Heart left ventricle (tissue), 16 donors: Measurements from ENCODE around the gene DCAF5. TPM values are rescaled to one million over a fixed set of nuclear protein-coding genes. Genes with fewer than 3 reads are reported as not detected.

Experiments
- ATAC-seq, 4 donors: fragments of 200-7000 bp; cut with Tn5 transposase; one replicate each; pipeline ENCODE4 v1.9.1; 2020 to 2022; ENCODE audit warnings: moderate library complexity in 4 of 4, mild to moderate bottlenecking in 3 of 4, moderate number of reproducible peaks in 1 of 4
- DNase-seq, 5 donors: peaks; one replicate each; pipeline ENCODE4 v3.0.0-alpha.2; 2020
- H3K27ac ChIP-seq, 12 donors: fragments of 200-600 bp; sonication (generic) in 4 of 12; one replicate each; pipeline versions ENCODE4 v1.5.0 to v1.8.0; 2016 to 2022; ENCODE audit warnings: mild to moderate bottlenecking in 2 of 12
- H3K27me3 ChIP-seq, 9 donors: fragments of 200-600 bp; sonication (generic) in 2 of 9; one replicate each; pipeline versions ENCODE4 v1.5.1 to v1.8.0; 2016 to 2022; ENCODE audit warnings: mild to moderate bottlenecking in 3 of 9
- H3K36me3 ChIP-seq, 9 donors: fragments of 200-600 bp; sonication (generic) in 2 of 9; one replicate each; pipeline versions ENCODE4 v1.5.0 to v1.8.0; 2018 to 2022; ENCODE audit warnings: mild to moderate bottlenecking in 2 of 9
- H3K4me1 ChIP-seq, 12 donors: fragments of 200-600 bp; sonication (generic) in 4 of 12; one replicate each; pipeline versions ENCODE4 v1.5.0 to v1.8.0; 2016 to 2022; ENCODE audit warnings: mild to moderate bottlenecking in 3 of 12
- H3K4me3 ChIP-seq, 12 donors: fragments of 200-600 bp; sonication (generic) in 4 of 12; one replicate each; pipeline versions ENCODE4 v1.5.0 to v1.8.0; 2017 to 2022; ENCODE audit warnings: mild to moderate bottlenecking in 9 of 12, moderate library complexity in 4 of 12
- H3K9me3 ChIP-seq, 12 donors: fragments of 200-600 bp; sonication (generic) in 4 of 12; one replicate each; pipeline versions ENCODE4 v1.5.0 to v1.8.0; 2016 to 2022; ENCODE audit warnings: mild to moderate bottlenecking in 1 of 12
- POLR2A ChIP-seq, 2 donors: fragments of 450-650 bp; IDR thresholded peaks; one replicate each; pipeline ENCODE4 v1.6.1; 2017; ENCODE audit warnings: antibody characterized with exemption in 2 of 2, mild to moderate bottlenecking in 2 of 2, moderate library complexity in 2 of 2
- WGBS, 4 donors: extraction: QIAGEN DNeasy Blood & Tissue Kit in 2 of 4; methylation state at CpG; one replicate each; pipeline versions ENCODE4 v1.1.5 to v1.1.7; 2013 to 2018; 5-methylcytosine and 5-hydroxymethylcytosine counted together
- intact Hi-C, 10 donors: fragments of 100-400 bp; cut with DNase I; formaldehyde crosslinking; loops; one replicate each; pipeline versions ENCODE4 v1.11.1 to v1.14.2; 2022
- polyA plus RNA-seq, 2 donors: library from polyadenylated mRNA; stranded (reverse); fragments of 200-250 nt; gene quantifications; one replicate each; pipeline ENCODE4 v1.2.3, GENCODE V29; 2013
- total RNA-seq, 9 donors: library from RNA; depleted of rRNA in 2 of 9; stranded (reverse); fragments of >200 nt in 2 of 9; fragmentation: NEBNext Ultra II Directional in 3 of 9; extraction: Animal tissue kit (Norgen Biotek cat#: 25700) in 3 of 9; gene quantifications; one replicate each; pipeline versions ENCODE4 v1.1.0 to v1.2.4, GENCODE V29; 2016 to 2023
- TF ChIP-seq, protein P1 (sequence below), 12 donors: fragments of 200-600 bp; sonication (generic) in 4 of 12; IDR thresholded peaks; one replicate each; pipeline versions ENCODE4 v1.5.0 to v1.8.0; 2018 to 2022; ENCODE audit warnings: antibody characterized with exemption in 12 of 12, mild to moderate bottlenecking in 5 of 12
- donor health status: ischemic (EF 13 %, LVEDD 7.1; RV severe dilation, severe dysfunction).
- donor health status: healthy with polysubstance abuse.
- donor health status: DM: no; HTN: yes; CAD: no.
- donor health status: DM: no; HTN: no; CAD: no.
- donor health status: ischemic (EF 25% LVEDD 6.9; RV normal size, moderate dysfunction).
- donor health status: ischemic (EF 25% LVEDD 5.7; RV mildly dilated, moderate dysfunction).
- donor health status: healthy.
- donor health status: DM: yes; HTN: yes; CAD: no.
- donor health status: ischemic (EF 35%, LVEDD 5.7; RV mildly dilated, moderate dysfunction).
- donor health status: nonischemic (EF 11% LVEDD 7.7; RV severe dilation, severe dysfunction).
- donor health status: DM: yes; HTN: yes; CAD: no.
- donor health status: PGD.
- donor health status: ischemic (EF 29% LVEDD 5.4; RV normal size, mild dysfunction).
- donor health status: nonischemic (EF 23%, LVEDD 6.1; RV moderate dilation, normal function).

The DCAF5 gene
- total and polyA plus RNA-seq, 11 donors: 16.8 to 71.7 (median 58.8) TPM

DNA sequence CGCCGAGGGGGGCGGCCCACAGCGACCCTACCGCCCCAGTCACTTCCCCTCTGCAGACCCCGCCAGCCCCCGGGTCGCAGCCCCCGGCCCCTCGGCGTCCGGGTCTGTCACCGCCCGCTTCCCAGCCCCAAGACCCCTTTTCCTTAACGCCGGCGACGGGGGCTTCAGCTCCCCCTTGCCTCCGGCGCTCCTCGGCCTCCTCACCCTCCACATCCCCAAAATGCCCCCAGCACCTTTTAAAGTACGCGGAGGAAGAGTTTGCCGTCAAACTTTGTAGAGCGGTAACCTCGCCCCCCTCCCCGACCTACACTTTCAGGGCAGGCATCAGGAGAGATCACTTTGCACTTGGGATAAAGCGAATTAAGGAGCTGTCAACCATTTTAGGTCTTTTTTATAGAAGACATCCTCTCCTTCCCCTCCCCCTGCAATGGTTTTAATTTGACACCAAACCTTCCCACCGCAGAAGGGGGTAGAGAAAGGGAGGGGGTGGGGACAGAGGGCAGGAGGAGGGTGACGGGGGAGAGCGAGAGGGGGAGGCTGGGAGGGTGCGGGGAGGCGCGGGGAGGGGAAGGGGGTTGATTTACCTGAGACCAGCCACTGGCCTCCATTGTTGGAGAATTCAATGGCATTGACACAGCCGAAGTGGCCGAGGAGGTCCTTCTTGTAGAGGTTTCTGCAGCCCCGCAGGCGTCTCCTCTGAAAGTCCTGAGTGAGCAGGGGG is 578 bp downstream of the DCAF5 start:
- intact Hi-C loops: loop anchor here in 7 of 10 donors (2.0 to 10.0 kb wide), 6 partner anchors 22 to 212 kb away; partner anchors contain the start of gene EXD2 (in 5 of the 7)
- Histone ChIP-seq H3K27ac (peak overlapping the region; percentile 81 to 99 (median 96)), H3K4me1 (peaks cover 9 to 45% (median 27%) of the 10 kb centered on the region in 12 donors), H3K36me3 (peaks cover 0 to 20% (median 15%) of the 10 kb centered on the region in 9 donors), H3K9me3 (no peaks in the 10 kb centered on the region), H3K27me3 (no peaks in the 10 kb centered on the region), H3K4me3 (peak overlapping the region; percentile 74 to 97 (median 90))
- no peak for TF ChIP-seq POLR2A (IDR thresholded peaks at IDR 0.05)
- TF ChIP-seq, protein P1, sequence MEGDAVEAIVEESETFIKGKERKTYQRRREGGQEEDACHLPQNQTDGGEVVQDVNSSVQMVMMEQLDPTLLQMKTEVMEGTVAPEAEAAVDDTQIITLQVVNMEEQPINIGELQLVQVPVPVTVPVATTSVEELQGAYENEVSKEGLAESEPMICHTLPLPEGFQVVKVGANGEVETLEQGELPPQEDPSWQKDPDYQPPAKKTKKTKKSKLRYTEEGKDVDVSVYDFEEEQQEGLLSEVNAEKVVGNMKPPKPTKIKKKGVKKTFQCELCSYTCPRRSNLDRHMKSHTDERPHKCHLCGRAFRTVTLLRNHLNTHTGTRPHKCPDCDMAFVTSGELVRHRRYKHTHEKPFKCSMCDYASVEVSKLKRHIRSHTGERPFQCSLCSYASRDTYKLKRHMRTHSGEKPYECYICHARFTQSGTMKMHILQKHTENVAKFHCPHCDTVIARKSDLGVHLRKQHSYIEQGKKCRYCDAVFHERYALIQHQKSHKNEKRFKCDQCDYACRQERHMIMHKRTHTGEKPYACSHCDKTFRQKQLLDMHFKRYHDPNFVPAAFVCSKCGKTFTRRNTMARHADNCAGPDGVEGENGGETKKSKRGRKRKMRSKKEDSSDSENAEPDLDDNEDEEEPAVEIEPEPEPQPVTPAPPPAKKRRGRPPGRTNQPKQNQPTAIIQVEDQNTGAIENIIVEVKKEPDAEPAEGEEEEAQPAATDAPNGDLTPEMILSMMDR (IDR thresholded peaks at IDR 0.05): no peak
- ATAC-seq: peak in 3 of 4 donors; percentile 34 to 39 (median 38)
- WGBS, 4 donors: 0 to 2% (median 1%) methylated on average over 22 to 38 of the region's 38 CpGs
- DNase-seq: peak in 3 of 5 donors; percentile 32 to 63 (median 49)

DNA sequence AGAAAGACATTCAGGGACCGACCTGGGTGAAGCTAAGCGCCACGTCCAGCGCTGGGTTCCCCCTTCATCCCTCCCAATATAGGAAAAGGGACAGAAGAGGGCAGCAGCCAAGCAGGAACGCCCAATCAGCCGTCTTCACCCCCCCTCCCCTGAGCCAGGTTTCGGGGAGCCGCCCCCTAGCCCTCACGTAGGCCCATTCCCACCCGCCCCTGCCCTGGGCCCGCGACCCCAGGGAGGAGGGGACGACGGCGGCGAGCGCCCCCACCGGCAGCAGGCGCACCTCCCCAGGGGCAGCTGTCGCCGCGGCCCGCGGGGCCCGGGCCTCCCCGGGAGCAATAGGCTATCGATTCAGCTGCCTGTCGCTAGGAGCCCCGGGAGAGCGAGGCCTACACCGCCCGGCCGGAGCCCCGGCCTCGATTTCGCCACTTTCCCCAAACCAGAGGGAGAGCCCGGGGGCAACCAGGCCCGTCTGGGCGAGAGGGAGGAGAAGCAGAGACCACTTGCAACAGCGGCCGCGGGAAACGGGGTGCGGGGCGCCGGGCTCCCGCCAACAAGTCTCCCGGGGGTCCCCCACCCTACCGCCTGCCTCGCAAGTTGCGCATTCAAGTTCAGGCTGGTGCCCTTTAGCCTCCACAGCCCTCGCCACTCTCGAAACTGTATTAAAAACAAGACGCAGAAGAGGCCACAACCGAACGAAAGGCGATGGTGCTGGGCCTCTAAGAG is 1.3 kb downstream of the DCAF5 start:
- peak overlapping the region; percentile 74 to 97 (median 90) for H3K4me3 ChIP-seq
- ATAC-seq (peak; percentile 43 to 80 (median 74)), DNase-seq (peak; percentile 76 to 86 (median 79))
- no peaks in the 10 kb centered on the region for H3K9me3 ChIP-seq
- peak overlapping the region; percentile 81 to 99 (median 96) for H3K27ac ChIP-seq
- WGBS, 4 donors: 0 to 1% (median 1%) methylated on average over 28 to 57 of the region's 57 CpGs
- intact Hi-C loops: loop anchor here in 7 of 10 donors (2.0 to 10.0 kb wide), 6 partner anchors 21 to 213 kb away; partner anchors contain the start of gene EXD2 (in 5 of the 7)
- H3K4me1 ChIP-seq: peaks cover 9 to 52% (median 27%) of the 10 kb centered on the region in 12 donors
- TF ChIP-seq, protein P1 (IDR thresholded peaks at IDR 0.05): peak; percentile 41 to 70 (median 55)
- TF ChIP-seq POLR2A (IDR thresholded peaks at IDR 0.05): peak in 1 of 2 donors; percentile 23
- no peaks in the 10 kb centered on the region for H3K27me3 ChIP-seq
- peaks cover 0 to 27% (median 18%) of the 10 kb centered on the region in 9 donors for H3K36me3 ChIP-seq

GRCh38 chr14:69149461-69150244 is 3.3 kb downstream of the DCAF5 start:
- Histone ChIP-seq H3K27me3 (no peaks in the 10 kb centered on the region), H3K4me3 (no peak overlapping the region), H3K36me3 (peaks cover 0 to 31% (median 22%) of the 10 kb centered on the region in 9 donors), H3K27ac (peak overlapping the region in 2 of 12 donors; percentile 8 to 21), H3K9me3 (no peaks in the 10 kb centered on the region), H3K4me1 (peaks cover 9 to 65% (median 25%) of the 10 kb centered on the region in 12 donors)
- intact Hi-C loops: loop anchor here in 5 of 10 donors (5.0 to 10.0 kb wide), 4 partner anchors 43 to 215 kb away; partner anchors contain the start of gene EXD2 (in 2 of the 5)
- WGBS, 4 donors: 22 to 36% (median 27%) methylated on average over 2 of the region's 2 CpGs
- DNase-seq (no peak), ATAC-seq (no peak)
- no peak for TF ChIP-seq POLR2A (IDR thresholded peaks at IDR 0.05)
- TF ChIP-seq, protein P1 (IDR thresholded peaks at IDR 0.05): no peak
